HCT116 (cell line): Measurements from ENCODE around the gene TAGLN.

Experiments used
- ATF3 ChIP-seq: IDR thresholded peaks from 2 replicates; pipeline ENCODE4 v1.6.1; 2012
- CEBPB ChIP-seq: IDR thresholded peaks from 2 replicates; pipeline ENCODE4 v1.6.1; 2012; ENCODE audit warnings: low read depth
- CTCF ChIP-seq, 3 experiments: fragments of 200-600 bp in 1 of 3; sonication (generic) in 1 of 3; IDR thresholded peaks in 2 of 3; conservative IDR thresholded peaks in 1 of 3; 2 replicates each; pipeline ENCODE4 v1.5.1; 2012 to 2017; ENCODE audit warnings: low read depth in 2 of 3, low read length in 2 of 3, antibody characterized with exemption in 1 of 3, borderline replicate concordance in 1 of 3, control low read depth in 1 of 3, mild to moderate bottlenecking in 1 of 3, mixed read lengths in 1 of 3, mixed run types in 1 of 3, moderate library complexity in 1 of 3; ENCODE audit not compliant: insufficient read depth in 1 of 3
- ELF1 ChIP-seq: IDR thresholded peaks from 2 replicates; pipeline ENCODE4 v1.6.1; 2012; ENCODE audit warnings: low read depth, borderline replicate concordance
- EZH2 ChIP-seq: fragments of 200-600 bp; sonication (generic); IDR thresholded peaks from 2 replicates; pipeline ENCODE4 v1.6.1; 2017; ENCODE audit warnings: antibody characterized with exemption, mixed run types
- POLR2A ChIP-seq: IDR thresholded peaks from 2 replicates; pipeline ENCODE4 v1.7.0; 2011; ENCODE audit warnings: borderline replicate concordance; ENCODE audit not compliant: insufficient read depth, insufficient read length; ENCODE audit errors: extremely low read depth
- POLR2AphosphoS5 ChIP-seq: IDR thresholded peaks from 2 replicates; pipeline ENCODE4 v1.6.1; 2011; ENCODE audit warnings: mild to moderate bottlenecking, low read depth, low read length, moderate library complexity
- YY1 ChIP-seq: IDR thresholded peaks from 2 replicates; pipeline ENCODE4 v1.6.1; 2011; ENCODE audit warnings: low read length, low read depth, moderate library complexity, mild to moderate bottlenecking; ENCODE audit not compliant: insufficient replicate concordance; ENCODE audit errors: extremely low read depth
- ZBTB33 ChIP-seq: IDR thresholded peaks from 2 replicates; pipeline ENCODE4 v1.6.1; 2011; ENCODE audit warnings: mild to moderate bottlenecking, low read length, moderate library complexity; ENCODE audit not compliant: insufficient replicate concordance; ENCODE audit errors: extremely low read depth

GRCh38 chr11:117180661-117181585 is 18.2 kb upstream of the TAGLN start:
- TF ChIP-seq CTCF (IDR thresholded peaks at IDR 0.05 in 2 of 3, conservative IDR thresholded peaks at IDR 0.05 in 1 of 3; ENCODE audit: borderline replicate concordance in 1 of 3, insufficient read depth in 1 of 3, low read depth in 2 of 3, low read length in 2 of 3) (peak; percentile 66 to 100 (median 73)), CEBPB (no peak), YY1 (peak; percentile 65), ATF3 (no peak), POLR2AphosphoS5 (no peak), EZH2 (no peak), ELF1 (no peak), POLR2A (no peak), ZBTB33 (no peak)
